Epithelial cell of prostate (primary cell): ENCODE data around the gene GPR137B.

Experiments
- DNase-seq: peaks from one replicate; pipeline ENCODE4 v3.0.0-alpha.2; 2011; ENCODE audit warnings: low read depth, low spot score
- H3K27ac ChIP-seq: fragments of 450-650 bp; 2 replicates; pipeline ENCODE4 v1.5.1; 2017; ENCODE audit warnings: mild to moderate bottlenecking

The GPR137B gene

DNA sequence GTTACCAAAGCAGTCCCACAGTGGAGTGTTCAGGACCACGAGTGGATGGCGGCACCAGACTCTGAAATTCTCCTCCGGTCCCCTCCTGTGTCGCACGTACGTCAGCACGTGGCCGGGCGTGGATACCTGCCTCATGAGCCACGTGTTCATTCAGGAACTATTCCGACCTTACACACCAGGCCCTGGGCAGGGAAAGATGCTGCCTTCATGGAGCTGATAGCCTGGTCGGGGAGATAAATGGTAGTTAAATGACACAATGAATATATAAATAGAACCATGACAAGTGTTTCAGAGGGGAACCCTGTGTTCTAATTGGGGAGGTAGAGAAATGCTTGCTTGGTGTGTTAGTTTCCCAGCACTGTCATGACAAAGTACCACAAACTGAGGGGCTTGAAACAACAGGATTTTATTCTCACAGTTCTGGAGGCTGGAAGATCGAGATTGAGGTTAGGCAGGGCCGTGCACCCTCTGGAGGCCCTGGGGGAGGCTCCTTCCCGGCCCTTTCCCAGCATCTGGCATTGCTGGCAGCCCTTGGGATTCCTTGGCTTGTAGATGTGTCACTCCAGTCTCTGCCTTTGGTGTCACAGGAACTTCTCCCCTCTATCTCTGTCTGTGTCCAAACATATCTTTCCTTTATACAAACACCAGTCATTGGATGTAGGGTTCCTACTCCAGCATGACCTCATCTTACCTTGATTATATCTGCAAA is 28.9 kb upstream of the GPR137B start:
- no peak overlapping the region for H3K27ac ChIP-seq
- no peak for DNase-seq

DNA sequence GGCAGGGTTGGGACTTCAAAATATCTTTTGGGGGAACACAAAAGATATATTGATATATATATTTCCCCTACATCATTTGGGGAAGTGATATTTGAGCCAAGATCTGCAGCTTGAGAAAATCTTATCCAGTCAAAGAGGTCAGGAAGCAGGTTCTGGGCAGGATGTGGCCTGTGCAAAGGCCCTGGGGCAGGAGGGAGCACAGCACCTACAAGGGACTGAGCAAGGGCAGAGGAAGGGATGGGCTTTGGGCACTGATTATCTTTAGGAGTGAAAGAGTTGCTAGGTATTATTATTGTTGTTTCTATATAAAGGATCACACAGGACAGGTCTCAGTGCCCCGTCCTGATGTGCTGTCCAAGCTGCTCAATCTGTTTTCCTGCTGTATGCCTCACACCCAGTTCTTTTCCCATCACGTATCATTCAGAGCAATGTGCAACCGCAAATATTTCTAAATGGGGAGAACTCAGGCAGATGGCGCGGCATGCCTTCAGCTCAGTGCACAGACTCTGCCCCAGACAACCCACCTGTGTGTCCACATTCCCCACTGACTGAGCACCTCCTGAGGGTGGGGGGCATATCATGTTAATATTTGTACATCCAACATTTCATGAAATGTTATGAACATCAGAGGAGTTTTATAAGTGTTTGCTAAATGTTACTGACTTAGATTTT is 28.1 kb upstream of the GPR137B start:
- DNase-seq = no peak
- no peak overlapping the region for H3K27ac ChIP-seq

DNA sequence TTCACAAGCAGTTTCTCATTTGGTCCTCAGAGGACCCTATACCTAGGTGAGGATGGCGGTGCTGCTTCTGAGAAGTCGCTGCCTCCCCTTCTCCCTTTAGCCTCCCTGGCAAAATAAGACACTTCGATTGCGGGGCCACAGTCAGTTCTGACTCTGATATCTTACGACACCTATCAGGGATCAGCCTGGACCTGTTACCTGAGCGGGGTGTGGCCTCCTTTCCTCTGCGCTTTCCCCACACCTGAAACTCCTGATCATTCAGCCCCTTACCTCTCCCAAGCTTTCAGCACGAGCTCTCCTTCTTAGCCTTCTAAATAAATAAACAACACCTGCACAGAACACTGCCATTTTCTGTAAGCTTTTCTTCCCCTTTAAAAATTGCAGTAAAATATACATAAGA is 24.6 kb upstream of the GPR137B start:
- DNase-seq = no peak
- no peak overlapping the region for H3K27ac ChIP-seq

DNA sequence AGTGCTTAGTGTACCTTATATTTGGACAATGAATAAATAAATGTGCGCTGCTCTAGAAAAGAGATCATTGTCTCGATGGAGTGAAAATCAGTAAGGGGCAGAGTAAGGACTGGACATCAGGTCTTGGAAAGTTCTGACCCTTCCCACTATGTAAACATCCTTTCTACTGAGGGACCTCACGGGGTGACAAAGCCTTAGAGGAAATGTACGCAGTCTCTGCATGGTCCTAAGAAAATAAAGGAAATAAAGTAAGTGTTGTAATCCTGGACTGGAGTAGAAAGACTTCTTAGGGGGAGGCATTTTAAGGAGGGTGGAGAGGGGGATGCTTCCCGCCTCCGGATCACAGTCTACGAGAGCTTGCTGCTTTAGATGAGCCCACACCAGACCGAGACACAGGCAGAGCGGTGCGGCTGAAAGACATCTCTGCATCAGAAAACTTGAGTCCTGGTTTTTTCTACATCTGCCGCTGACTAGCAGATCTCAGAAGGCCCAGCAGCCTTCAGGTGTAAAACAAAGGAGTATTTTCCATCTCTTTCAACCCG is 22.3 kb upstream of the GPR137B start:
- no peak overlapping the region for H3K27ac ChIP-seq

DNA sequence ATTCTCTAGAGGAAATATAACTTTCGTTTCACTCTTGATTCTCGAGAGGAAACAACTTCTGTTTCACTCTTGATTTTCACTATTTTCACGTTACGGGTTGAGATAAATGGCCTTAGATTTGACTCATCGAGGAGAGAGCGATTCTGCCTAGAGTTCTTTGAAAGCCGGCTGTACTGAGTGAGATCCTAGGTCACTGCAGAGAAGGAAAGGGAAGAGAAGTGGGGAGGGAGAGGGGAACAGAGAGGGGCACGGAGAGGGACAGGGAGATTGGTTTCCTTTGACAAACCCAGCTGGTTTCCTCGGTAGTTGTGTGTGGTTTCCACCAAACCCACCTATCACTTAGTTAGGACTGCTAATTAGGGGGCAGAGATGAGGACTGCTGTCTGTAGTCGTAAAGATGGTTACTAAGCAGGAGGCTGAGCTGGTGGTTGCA is 21.6 kb upstream of the GPR137B start:
- no peak for DNase-seq
- no peak overlapping the region for H3K27ac ChIP-seq

More for the DNA sequence above, 22.3 kb upstream of the GPR137B start:
- no peak for DNase-seq

DNA sequence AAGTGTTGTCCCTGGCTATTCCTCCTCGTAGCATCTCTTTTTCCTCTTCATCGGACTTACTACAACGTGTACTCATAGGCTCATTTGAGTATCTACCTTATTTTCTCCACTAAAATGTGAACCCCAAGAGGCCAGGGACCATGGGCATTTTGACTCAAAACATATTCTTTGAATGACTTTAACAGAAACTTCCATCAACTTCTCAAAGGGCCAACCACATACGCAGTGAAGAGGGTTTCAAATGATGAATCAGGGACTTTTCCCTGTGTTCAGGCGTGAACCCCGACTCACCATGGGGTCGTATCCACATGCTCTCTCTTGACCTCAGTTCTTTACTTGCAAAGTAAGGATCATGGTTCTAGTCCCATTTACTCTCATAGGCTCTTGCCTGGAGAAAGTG is 20.2 kb upstream of the GPR137B start:
- no peak for DNase-seq
- H3K27ac ChIP-seq = no peak overlapping the region

DNA sequence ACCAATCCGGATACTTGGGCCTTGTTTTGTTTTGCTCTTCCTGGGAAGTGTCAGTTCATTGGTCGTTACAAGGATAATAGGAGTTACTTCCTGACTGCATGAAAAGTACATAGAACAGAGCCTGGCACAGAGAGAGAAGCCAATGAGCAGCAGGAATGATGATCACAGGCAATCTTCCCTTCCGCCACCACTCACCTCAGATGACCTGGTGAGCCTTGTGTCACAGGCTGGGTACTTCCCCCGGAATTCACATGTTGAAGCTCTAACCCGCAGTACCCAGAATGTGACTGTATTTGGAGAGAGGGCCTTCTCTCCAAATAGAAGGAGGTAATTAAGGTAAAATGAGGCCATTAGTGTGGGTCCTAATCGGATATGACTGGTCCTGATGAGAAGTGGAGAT is 18.8 kb upstream of the GPR137B start:
- no peak overlapping the region for H3K27ac ChIP-seq
- DNase-seq = no peak

DNA sequence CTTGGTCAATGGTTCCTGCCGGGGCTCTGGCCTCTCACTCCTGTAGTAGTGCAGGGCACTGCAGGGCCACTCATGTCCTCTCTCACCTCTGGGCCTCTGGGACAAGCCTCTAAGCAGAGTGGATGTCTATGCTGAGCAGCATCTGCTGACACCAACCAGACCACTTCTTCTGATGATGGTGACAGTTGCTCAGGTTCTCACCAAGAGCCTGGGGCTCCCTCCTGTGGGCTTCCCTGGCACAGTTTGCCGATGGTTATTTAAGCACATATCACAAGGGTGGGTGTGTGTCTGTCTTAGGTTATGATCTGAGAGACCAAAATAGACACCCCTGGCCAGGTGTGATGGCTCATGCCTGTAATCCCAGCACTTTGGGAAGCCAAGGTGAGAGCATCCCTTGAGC is 17.4 kb upstream of the GPR137B start:
- DNase-seq = no peak
- no peak overlapping the region for H3K27ac ChIP-seq

DNA sequence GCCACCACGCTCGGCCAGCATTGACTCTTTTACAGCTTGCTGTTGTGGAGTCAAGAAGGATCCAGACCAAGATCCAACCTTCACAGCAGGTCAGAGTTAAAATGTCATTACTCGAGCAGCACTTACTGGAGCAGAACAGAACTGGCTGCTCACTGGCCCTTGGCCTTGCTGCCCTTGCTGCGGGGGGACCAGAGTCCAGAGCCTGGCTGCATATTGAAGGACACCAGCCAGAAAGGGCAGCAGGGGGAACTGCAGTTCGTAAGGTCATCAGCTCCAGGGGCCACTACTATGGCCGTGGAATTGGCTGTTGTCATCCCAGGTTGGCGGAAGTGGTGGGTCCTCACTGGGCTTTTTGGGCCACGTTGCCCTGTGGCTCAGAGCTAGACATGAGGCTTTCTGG is 15.3 kb upstream of the GPR137B start:
- no peak overlapping the region for H3K27ac ChIP-seq
- DNase-seq = no peak

DNA sequence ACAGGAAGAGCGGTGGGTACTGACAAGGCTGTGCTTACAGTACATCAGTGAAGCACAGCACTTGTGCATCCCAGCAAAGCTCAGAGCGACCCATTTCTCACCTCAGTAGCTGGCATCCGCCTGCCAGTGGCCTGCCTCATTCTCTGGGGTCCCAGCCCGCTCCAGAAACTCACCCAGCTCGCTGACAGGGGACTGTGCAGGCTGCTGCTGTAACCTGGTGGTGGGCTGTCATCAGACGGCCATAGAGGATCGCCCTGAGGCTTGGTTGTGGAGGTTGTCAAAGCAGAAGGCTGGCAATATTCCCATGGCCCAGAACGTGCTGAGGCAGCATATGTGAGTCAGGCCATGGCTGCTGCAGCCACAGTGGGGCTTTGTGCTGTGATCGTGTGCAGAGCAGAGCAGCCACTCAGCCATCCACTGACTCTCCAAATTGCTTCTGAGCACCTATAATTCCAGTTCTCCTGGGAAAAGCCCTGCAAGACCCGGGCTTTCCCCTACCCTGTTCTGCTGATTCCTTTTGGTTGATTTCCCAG is 13.6 kb upstream of the GPR137B start:
- no peak for DNase-seq
- no peak overlapping the region for H3K27ac ChIP-seq

DNA sequence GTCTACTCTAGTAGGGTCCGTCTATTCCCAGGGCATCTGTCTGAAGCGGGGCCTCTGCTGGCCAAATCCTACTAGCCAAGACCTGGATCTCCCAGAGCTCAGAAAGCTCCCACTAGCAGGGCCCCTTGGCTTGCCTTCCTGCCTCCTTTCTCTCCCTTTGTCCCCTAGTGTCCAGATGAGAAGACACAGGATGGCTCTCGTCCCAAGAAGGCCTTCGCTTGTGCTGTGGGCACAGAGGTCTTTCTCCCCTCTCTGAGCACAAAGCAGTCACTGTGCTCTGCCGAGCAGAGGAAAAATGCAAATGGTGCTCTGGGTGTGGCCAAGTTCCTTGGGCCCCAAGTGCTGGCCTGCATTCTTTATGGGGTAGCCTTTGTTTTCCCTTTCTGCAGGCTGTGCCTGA is 13.0 kb upstream of the GPR137B start:
- DNase-seq = no peak

DNA sequence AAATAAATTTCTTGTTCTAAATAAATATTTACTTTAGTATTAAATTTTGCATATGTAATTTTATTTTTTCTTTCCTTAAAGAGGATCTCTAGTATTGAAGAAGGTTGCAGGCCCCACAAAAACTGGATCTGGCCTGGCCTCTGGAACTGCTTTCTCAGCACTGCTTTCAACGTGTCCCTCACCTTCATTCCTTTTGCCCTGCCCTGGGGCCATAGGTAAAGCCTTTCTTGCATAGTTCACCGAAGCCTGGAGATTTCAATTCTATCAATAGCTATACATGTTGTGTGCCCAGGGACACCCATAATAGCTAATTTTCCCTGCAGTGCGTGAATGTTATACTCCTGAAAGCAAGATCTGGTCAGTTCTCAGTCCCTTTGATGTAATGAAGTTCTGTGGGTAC is 12.0 kb upstream of the GPR137B start:
- no peak overlapping the region for H3K27ac ChIP-seq
- DNase-seq = no peak

More for the DNA sequence above, 13.0 kb upstream of the GPR137B start:
- no peak overlapping the region for H3K27ac ChIP-seq

DNA sequence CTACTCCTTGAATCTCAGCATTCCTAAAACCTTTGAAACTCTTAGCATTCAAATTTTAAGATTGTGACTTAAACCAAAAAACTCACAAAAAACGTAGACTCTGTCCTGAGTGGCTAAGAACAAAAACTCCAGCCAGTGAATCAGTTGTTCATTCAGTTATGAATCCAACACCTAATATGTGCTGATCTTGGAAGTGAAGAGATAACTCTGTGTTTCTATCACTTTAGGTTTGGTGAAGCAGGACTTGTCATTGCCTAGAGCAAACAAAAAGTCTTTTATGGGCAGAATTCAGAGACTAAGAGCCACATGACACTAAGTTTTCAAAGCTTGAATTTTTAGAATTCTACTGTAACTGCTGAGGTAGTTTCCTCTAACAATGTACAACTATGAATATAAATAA is 10.4 kb upstream of the GPR137B start:
- no peak overlapping the region for H3K27ac ChIP-seq
- DNase-seq = no peak

DNA sequence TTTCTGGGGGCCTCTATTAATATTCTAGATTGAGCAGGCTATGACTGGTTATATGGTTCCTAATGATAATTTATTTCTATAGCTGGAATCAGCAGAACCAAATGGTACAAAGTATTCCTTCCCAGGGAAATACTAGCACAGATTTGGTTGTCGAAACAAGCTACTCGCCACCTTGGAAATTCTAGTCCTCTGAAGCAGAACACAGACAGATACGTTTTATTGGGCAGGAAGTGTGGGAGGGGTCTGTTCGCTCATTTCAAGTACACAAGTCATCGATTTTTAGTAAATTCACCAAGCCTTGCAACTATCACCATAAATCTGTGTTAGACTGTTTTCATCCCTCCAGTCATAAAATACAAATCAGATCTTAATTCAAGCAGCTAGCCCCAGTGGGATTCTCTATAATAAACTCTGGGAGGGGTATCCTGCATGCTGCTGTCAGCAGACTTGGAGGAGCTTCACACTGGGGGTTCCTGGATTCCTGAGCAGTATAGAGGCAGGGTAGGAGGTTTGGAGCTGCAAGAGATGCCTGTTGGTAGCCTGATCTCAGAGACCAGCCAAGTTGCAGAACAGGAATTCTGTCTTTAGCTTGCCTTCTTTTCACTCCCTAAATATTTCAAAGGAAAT is 9.8 kb upstream of the GPR137B start:
- DNase-seq = no peak
- H3K27ac ChIP-seq = no peak overlapping the region

DNA sequence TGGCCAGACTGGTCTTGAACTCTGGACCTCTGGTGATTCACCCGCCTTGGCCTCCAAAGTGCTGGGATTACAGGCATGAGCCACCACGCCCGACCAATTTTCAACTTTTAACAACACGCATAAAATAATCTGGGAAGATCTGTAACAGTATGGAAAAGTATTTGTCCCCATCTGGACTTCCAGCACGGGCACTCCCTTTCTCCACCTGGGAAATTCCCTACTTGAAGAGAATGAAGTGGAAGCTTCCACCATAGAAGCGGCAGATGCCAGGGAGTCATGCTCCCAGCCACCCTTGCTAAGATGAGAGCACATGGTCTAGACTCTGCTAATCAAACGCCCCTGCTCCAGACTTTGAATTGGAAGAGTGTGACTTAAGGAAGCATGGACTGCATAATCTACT is 9.0 kb upstream of the GPR137B start:
- DNase-seq = no peak
- H3K27ac ChIP-seq = no peak overlapping the region

DNA sequence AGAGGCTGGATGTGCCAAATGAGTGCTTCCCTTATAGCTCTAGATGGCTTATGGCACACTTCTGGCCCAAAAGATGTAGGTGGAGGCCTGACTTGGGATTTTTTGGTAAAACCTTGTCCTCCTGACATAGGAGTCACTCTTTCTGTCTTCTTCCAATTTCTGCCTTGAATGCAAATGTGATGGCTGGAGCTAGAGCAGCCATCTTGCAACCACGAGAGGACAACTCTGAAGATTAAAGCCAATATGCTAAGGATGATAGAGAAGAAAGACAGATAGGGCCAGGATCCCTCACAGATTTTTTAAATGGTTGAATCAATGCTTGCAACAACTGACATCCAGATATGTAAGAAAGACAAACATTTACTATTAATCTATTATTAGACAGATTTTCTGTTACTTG is 8.5 kb upstream of the GPR137B start:
- DNase-seq = no peak
- H3K27ac ChIP-seq = no peak overlapping the region

DNA sequence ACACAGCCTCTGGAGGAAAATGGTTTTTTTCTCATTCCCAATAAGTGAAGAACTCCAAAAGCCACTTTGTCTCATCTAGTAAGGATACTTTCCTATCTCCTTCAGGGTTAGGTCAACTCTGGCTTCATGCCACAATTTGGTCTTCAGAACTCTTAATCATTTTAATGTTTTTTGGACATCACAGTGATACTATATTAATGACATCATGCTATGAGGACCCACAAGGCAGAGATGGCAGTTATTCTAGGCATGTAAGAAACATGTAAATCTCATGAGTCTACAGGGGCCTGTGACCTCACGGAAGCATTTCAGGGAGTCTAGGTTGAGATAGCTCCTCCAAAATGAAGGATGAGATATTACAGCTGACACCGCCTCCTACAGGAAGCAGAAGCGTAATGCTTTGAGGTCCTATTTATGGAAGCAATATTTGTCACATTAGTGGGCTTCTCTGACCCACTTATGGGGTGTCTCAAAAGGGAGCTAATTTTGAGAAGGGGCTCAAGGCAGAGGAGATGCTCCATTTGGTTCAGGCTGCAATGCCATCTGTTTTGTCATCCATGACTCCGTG is 5.0 kb upstream of the GPR137B start:
- no peak overlapping the region for H3K27ac ChIP-seq
- DNase-seq = no peak

DNA sequence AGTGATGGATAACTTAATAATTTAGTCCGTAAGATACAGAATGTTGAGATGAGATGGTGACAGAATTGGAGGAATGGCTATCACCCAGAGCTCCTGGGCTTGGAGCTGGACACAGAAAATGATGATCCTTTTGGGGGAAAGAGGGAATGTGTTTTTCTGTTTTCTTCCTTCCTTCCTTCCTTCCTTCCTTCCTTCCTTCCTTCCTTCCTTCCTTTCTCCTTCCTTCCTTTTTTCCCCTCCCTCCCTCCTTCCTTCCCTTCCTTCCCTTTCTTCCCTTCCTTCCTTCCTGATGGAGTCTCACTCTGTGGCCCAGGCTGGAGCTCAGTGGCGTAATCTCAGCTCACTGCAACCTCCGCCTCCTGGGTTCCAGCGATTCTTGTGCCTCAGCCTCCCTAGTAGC is 2.8 kb upstream of the GPR137B start:
- no peak for DNase-seq
- H3K27ac ChIP-seq = no peak overlapping the region

DNA sequence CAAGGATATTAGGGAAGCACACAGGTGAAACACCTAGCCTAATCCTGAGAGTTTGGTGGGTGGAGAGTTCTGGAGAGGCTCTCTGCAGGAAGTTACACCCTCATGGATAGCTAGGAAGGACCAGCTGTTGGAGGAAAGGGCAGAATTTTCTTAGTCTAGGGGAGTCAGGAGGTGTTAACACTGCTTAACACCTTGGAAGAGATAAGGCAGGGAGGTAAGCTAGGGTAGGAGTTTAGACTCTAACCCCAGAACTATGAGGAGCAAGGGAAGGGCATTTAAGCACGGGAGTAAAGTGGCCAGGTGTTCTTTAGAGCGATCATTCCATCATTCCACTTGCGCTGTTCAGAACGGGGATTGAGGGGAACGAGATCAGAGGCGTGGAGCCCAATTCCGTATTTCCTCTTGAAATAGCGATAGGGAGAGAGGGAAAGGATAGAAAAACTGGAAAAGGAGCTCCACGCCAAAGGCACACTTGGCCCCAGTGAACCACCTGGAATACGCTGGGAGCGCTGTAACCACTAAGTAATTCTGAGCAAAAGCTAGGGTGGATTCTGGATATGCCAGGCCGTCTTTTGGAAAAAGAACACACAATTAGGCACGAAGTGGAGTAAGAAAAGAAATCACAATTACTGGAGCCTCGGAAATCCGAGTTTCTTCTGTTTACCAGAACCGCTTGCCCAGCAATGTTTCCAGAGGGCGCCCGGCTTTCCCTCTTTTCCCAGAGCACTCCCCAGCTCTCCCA is 1.5 kb upstream of the GPR137B start:
- H3K27ac ChIP-seq = no peak overlapping the region
- DNase-seq = no peak
